ENCODE measurements around the gene EFHD1.
"Not testable (repeated sequence)": the region's sequence is repeated elsewhere in the genome, so short reads cannot be mapped to it uniquely, and the experiment has no call there.

The EFHD1 gene

DNA sequence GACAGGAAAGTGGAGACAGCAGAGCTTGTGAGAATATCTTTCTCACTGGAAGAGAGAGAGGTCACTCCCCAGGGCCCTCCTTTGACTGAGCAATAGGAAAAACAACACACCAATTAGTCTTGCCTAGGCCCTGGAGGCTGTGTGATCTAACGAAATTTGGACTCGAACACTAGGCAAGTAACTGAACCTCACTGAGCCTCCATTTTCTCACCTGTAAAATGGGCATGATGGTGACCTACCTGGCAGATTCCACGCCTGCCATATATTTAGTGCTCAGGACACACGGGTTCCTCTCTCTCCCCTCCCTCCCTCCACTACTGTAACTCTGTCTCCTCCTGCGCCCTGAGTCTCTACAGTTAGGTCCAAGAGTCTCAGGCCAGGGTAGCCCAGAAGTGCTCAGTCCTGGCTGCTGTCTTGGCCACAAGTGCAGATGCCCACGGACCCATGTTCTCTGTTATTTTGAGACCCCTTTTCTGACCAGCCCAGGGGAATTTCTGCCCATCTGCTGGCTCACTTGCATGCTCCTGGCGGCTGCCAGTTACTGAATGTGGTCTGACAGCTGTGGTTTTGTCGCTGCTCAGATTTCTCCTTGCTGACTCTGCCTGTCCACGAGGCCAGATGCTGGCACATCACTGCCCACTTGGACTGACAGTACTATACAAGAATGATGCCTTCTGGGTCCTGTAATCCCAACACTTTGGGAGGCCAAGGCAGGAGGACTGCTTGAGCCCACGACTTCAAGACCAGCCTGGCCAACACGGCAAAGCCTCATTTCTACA, 54.2 kb downstream of the EFHD1 start:
- Mint-ChIP-seq H3K4me1 (ENCODE audit: low read depth) (no peaks in the 10 kb centered on the region), H3K27me3 (no peaks in the 10 kb centered on the region), H3K9me3 (no peaks in the 10 kb centered on the region), H3K27ac (no peak overlapping the region), H3K36me3 (ENCODE audit: low read depth) (no peaks in the 10 kb centered on the region), H3K4me3 (no peak overlapping the region)

DNA sequence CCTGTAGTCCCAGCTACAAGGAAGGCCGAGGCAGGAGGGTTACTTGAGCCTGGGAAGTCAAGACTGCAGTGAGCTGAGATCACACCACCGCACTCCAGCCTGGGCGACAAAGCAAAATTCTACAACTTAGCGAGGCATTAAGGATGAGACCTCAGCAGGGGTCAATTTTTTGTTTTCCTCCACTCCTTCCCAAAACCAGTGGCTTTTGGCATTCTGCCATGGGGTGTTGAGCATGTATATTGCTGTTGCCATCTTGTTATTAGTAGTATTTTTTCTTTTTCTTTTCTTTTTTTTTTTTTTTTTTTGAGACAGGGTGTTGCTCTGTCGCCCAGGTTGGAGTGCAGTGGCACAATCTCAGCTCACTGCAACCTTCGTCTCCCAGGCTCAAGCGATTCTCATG, 54.8 kb downstream of the EFHD1 start:
- Mint-ChIP-seq H3K9me3 (no peaks in the 10 kb centered on the region), H3K27me3 (no peaks in the 10 kb centered on the region), H3K4me1 (ENCODE audit: low read depth) (no peaks in the 10 kb centered on the region), H3K36me3 (ENCODE audit: low read depth) (no peaks in the 10 kb centered on the region), H3K4me3 (no peak overlapping the region), H3K27ac (no peak overlapping the region)

DNA sequence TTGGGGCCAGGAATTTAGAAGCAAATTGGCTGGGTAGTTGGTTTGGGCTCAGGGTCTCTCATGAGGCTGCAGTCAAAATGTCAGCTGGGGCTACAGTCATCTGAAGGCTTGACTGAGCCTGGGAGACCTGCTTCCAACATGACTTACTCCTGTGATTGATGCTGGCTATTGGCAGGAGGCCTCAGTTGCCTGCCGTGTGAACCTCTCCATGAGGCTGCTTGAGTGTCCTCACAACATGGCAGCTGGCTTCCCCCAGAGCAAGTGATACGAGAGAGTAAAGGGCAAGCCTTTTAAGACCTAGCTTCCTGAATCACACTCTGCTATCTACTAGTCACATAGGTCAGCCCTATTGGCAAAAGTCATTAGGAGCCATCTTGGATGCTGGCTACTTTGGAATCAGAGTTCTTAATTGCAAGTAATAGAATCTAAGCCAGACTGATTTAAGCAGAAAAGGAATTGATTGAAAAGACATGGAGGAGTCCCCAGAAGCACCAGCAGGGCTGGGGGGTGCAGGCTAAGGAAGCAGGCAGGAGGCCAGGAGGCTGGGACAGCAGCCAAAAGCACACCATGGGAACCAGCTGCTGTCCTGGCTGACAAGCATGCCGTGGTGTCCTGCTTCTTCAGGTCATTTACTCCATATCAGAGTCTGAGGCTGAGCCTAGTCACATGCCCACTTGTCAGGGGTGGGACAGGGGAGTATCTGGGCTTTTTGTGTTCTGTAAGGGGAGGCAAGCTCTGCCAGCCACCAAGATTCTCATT, 55.9 kb downstream of the EFHD1 start:
- Mint-ChIP-seq H3K4me3 (no peak overlapping the region), H3K27ac (no peak overlapping the region), H3K27me3 (no peaks in the 10 kb centered on the region), H3K4me1 (ENCODE audit: low read depth) (no peaks in the 10 kb centered on the region), H3K9me3 (peaks cover 1% of the 10 kb centered on the region), H3K36me3 (ENCODE audit: low read depth) (no peaks in the 10 kb centered on the region)

DNA sequence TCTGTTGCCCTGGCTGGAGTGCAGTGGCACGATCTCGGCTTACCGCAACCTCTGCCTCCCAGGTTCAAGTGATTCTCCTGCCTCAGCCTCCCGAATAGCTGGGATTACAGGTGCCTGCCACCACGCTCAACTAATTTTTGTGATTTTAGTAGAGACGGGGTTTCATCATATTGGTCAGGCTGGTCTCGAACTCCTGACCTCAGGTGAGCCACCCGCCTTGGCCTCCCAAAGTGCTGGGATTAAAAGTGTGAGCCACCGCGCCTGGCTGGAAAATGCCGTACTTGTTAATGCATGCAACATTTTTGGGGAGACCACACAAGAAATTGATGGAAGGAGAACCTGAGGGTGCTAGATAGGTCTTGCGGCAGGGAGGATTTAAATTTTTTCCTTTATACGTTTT, 57.7 kb downstream of the EFHD1 start:
- not testable (repeated sequence) for H3K9me3 Mint-ChIP-seq; H3K27ac Mint-ChIP-seq; H3K36me3 Mint-ChIP-seq (ENCODE audit: low read depth); H3K4me1 Mint-ChIP-seq (ENCODE audit: low read depth); H3K4me3 Mint-ChIP-seq; H3K27me3 Mint-ChIP-seq

DNA sequence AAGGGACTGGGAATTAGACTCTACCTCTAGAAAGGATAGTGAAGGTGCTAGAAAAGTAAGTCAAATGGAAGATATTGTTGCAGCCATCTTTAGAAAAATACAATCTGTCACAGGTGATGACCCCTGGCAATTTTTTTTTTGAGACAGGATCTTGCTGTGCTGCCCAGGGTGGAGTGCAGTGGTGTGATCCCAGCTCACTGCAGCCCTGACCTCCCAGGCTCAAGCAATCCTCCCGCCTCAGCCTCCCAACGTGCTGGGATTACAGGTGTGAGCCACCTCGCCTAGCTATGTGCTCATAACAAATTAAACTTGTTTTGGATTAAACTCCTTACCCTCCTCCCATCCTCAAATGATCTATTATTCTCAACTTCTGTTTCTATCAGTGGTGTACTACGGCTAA, 59.9 kb downstream of the EFHD1 start:
- peaks cover 10% of the 10 kb centered on the region for H3K4me1 Mint-ChIP-seq (ENCODE audit: low read depth)
- no peak overlapping the region for H3K27ac Mint-ChIP-seq
- H3K36me3 Mint-ChIP-seq (ENCODE audit: low read depth) = no peaks in the 10 kb centered on the region
- no peaks in the 10 kb centered on the region for H3K27me3 Mint-ChIP-seq
- H3K4me3 Mint-ChIP-seq = no peak overlapping the region
- H3K9me3 Mint-ChIP-seq = peaks cover 8% of the 10 kb centered on the region

DNA sequence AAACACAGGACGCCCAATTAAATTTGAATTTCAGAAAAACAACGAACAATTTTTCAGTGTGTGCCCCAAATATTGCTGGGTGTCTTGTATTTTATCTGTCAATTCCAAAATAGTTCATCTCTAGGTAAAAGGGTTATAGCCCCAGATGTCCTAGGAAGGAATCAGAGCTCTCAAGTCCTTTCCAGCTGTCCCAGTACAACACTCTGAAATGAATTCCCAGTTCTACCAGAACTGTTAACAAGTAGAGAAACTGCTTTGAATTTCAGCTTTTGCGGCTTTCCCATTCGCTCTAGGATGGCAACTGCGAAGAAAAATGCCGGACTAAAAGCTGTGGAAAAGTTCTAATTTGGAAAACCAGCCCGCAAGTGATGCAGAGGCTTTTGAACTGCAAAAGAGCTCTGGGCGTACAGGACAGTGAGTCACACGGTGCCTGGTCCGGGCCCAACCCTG, 63.2 kb downstream of the EFHD1 start:
- peak overlapping the region; percentile 99 for H3K4me3 Mint-ChIP-seq
- peaks cover 35% of the 10 kb centered on the region for H3K4me1 Mint-ChIP-seq (ENCODE audit: low read depth)
- H3K27me3 Mint-ChIP-seq = no peaks in the 10 kb centered on the region
- H3K9me3 Mint-ChIP-seq = peaks cover 8% of the 10 kb centered on the region
- H3K36me3 Mint-ChIP-seq (ENCODE audit: low read depth) = peaks cover 22% of the 10 kb centered on the region
- H3K27ac Mint-ChIP-seq = peak overlapping the region; percentile 16

DNA sequence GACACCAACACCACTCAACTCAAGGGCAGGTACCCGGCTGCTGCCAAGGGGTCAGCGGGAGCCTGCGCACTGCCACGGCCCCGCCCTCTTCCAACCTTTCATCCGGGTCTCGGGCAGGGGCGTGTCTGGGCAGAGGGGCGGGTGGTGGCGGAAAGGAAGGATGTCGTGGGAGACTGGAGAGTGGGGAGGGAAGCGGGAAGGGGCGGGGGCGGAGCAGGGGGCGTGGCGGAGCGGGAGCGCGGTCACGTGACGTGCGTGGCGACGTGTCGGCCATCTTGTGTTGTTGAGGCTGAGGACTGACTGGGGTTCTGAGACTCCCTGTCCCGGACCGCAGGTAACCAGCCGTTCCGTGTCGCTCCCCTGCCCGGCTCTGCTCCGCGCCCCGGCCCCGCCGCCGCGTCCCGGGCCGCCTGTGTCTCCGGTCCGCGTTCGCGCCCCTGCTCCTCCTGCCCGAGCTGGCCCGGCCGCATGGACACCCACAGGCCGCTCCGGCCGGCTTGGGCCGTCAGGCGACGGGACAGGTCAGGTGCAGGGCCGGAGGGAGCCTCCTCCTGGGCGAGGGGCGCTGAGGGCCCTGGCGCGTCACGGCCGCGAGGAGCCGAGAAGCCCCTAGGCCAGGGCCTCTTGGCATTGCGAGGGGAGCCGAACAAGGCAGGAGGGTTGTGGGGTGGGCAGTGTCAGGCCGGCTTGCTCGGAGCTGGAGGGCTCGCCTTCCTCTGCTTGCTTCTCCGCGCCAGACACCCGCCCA, 63.8 kb downstream of the EFHD1 start, which contains the start of gene GIGYF2:
Gene GIGYF2 (plus strand): TSS at position 273 of the 748 bp plus-strand sequence. CDS start 37,867 bp downstream, outside the sequence.
- Mint-ChIP-seq H3K4me1 (ENCODE audit: low read depth) (peaks cover 39% of the 10 kb centered on the region), H3K27me3 (no peaks in the 10 kb centered on the region), H3K27ac (peak within 1 kb of the TSS; percentile 93), H3K36me3 (ENCODE audit: low read depth) (peaks cover 23% of the 10 kb centered on the region), H3K4me3 (peak within 1 kb of the TSS; percentile 99), H3K9me3 (peaks cover 8% of the 10 kb centered on the region)

DNA sequence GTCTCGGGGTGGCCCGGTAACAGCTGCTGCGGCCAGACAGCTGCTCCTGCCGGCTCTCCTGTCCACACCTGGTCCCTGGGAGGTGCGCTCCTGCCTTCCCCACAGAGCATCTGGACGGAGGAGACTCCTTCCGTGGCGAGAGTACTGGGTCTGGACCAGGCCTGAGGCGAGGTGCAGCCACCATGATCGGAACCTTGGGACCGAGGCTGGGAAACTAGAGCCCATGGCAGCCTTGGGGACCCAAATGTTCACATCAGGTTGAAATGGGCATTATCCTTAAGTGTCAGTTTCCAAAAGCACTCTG, 64.4 kb downstream of the EFHD1 start:
- no peaks in the 10 kb centered on the region for H3K27me3 Mint-ChIP-seq
- peaks cover 8% of the 10 kb centered on the region for H3K9me3 Mint-ChIP-seq
- peak overlapping the region; percentile 93 for H3K27ac Mint-ChIP-seq
- H3K36me3 Mint-ChIP-seq (ENCODE audit: low read depth) = peaks cover 26% of the 10 kb centered on the region
- peaks cover 42% of the 10 kb centered on the region for H3K4me1 Mint-ChIP-seq (ENCODE audit: low read depth)
- H3K4me3 Mint-ChIP-seq = peak overlapping the region; percentile 99

DNA sequence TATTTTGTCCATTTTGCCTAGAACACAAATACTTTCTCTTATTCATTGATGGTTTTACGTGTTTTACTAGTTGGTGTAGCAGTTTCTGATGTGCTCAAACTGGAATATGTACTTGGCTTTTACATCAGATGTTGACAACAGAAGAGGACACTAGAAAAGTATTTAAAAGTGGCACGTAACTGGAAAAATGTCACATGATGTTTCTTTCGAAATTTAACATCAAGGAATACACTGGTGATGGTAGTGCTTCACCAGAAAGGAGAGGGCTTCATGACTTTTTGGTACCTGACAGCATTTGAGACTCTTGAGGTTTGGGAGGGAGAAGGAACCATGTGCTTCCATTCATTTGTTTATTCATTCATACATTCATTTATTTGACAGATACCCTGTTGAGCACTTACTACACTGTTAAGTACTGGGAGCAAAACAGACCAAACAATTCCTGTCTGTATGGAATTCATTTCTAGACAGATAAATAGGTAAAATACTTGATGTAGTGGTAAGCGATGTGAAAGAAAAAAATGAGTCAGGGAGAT, 65.2 kb downstream of the EFHD1 start:
- peaks cover 29% of the 10 kb centered on the region for H3K36me3 Mint-ChIP-seq (ENCODE audit: low read depth)
- peak overlapping the region; percentile 99 for H3K4me3 Mint-ChIP-seq
- H3K27ac Mint-ChIP-seq = peak overlapping the region; percentile 37
- H3K9me3 Mint-ChIP-seq = peaks cover 8% of the 10 kb centered on the region
- peaks cover 45% of the 10 kb centered on the region for H3K4me1 Mint-ChIP-seq (ENCODE audit: low read depth)
- H3K27me3 Mint-ChIP-seq = no peaks in the 10 kb centered on the region

DNA sequence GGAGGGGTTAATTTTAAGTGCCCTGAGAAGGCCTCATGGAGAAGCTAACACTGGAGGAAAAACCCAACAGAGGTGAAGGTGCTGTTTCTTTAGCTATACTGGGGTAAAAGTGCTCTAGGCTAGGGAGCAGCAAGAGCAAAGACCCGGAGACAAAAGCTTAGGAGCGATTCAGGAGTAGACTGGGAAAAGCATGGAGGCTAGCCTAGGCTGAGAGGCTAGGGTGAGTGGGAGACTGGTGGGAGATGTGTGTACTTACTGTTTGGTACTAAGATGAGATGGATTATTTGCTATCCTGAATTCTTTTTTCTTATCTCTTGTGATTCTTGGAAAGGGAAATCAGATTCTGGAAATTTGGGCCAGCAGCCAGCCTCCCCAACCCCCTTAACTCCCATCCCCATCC, 65.7 kb downstream of the EFHD1 start:
- peaks cover 8% of the 10 kb centered on the region for H3K9me3 Mint-ChIP-seq
- no peaks in the 10 kb centered on the region for H3K27me3 Mint-ChIP-seq
- peaks cover 34% of the 10 kb centered on the region for H3K36me3 Mint-ChIP-seq (ENCODE audit: low read depth)
- H3K4me3 Mint-ChIP-seq = peak overlapping the region; percentile 99
- H3K27ac Mint-ChIP-seq = peak overlapping the region; percentile 37
- peaks cover 48% of the 10 kb centered on the region for H3K4me1 Mint-ChIP-seq (ENCODE audit: low read depth)

DNA sequence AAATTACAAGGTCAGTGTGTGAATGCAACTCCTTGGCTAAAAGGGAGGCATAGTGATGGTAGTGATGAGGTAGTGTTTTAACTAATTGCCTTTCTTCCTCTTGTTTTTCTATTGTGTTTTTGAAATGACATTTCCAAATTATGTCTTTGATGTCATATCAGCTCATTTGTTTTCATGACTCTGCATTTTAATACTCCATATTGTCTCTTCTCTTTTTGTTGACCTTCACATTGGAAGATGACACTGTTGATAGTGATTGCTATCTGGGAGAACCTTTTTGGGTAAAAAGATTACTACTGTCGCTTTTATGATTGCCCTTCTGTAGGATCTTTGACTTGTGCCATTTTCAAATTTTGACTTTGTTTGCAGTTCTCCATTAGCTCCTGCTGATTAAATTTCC, 66.8 kb downstream of the EFHD1 start:
- H3K4me1 Mint-ChIP-seq (ENCODE audit: low read depth) = peaks cover 48% of the 10 kb centered on the region

DNA sequence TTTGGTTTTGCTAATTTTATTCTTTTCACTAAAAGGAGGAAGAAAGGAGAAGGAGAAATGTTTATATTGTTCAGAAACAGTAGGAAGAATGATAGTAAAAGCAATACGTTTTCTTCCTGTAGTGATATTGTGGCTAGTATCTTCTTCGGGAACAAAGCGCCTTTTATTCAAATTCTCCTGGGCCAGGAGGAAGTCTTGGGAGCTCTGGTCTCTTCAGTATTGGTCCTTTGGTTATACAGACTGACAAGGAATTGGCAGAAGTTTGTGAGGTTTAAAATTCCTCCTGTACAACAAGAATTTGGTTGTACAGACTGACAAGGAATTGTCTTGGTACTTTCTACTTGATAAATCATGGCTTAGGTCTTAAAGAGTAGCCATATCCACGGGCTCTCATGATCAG, 73.7 kb downstream of the EFHD1 start:
- H3K4me1 Mint-ChIP-seq (ENCODE audit: low read depth) = peaks cover 13% of the 10 kb centered on the region
- H3K27ac Mint-ChIP-seq = no peak overlapping the region
- H3K9me3 Mint-ChIP-seq = no peaks in the 10 kb centered on the region
- no peaks in the 10 kb centered on the region for H3K27me3 Mint-ChIP-seq
- peaks cover 44% of the 10 kb centered on the region for H3K36me3 Mint-ChIP-seq (ENCODE audit: low read depth)
- H3K4me3 Mint-ChIP-seq = no peak overlapping the region

More for the DNA sequence above, 66.8 kb downstream of the EFHD1 start:
- H3K27me3 Mint-ChIP-seq = no peaks in the 10 kb centered on the region
- no peak overlapping the region for H3K27ac Mint-ChIP-seq
- peaks cover 41% of the 10 kb centered on the region for H3K36me3 Mint-ChIP-seq (ENCODE audit: low read depth)
- peak overlapping the region; percentile 99 for H3K4me3 Mint-ChIP-seq
- H3K9me3 Mint-ChIP-seq = peaks cover 3% of the 10 kb centered on the region

DNA sequence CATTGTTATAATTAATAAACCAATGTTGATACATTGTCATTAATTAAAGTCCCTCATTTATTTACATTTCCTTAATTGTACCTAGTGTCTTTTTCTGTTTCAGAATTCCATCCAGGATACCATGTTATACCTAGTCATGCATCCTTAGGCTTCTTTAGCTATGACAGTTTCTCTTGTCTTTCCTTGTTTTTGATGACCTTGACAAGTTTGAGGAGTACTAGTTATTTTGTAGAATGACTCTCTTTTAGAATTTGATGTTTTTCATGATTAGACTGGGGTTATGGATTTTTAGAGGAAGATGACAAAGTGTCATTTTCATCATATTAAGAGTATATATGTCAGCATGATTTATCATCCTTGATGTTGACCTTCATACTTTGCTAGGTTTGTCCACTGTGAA, 80.1 kb downstream of the EFHD1 start:
- peak overlapping the region; percentile 12 for H3K27ac Mint-ChIP-seq
- H3K9me3 Mint-ChIP-seq = peaks cover 4% of the 10 kb centered on the region
- H3K4me1 Mint-ChIP-seq (ENCODE audit: low read depth) = peaks cover 36% of the 10 kb centered on the region
- H3K36me3 Mint-ChIP-seq (ENCODE audit: low read depth) = peaks cover 59% of the 10 kb centered on the region
- H3K4me3 Mint-ChIP-seq = no peak overlapping the region
- H3K27me3 Mint-ChIP-seq = no peaks in the 10 kb centered on the region

DNA sequence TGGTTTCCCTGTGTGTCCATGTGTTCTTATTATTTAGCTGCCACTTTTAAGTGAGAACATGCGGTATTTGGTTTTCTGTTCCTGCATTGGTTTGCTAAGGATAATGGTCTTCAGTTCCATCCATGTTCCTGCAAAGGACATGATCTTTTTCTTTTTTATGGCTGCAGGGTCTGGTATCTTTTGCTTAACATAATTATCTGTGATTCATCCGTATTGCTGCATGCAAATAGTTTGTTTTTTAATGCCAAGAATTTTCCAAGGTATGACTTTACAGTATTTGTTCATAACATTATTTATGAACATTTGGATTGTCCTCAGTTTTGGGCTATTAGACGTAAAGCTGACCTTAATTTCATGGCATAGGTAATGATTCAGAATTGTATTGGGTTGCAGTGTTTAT, 81.6 kb downstream of the EFHD1 start:
- Mint-ChIP-seq H3K9me3 (peaks cover 9% of the 10 kb centered on the region), H3K27me3 (no peaks in the 10 kb centered on the region), H3K36me3 (ENCODE audit: low read depth) (peaks cover 74% of the 10 kb centered on the region), H3K4me3 (no peak overlapping the region), H3K4me1 (ENCODE audit: low read depth) (peaks cover 43% of the 10 kb centered on the region), H3K27ac (no peak overlapping the region)

DNA sequence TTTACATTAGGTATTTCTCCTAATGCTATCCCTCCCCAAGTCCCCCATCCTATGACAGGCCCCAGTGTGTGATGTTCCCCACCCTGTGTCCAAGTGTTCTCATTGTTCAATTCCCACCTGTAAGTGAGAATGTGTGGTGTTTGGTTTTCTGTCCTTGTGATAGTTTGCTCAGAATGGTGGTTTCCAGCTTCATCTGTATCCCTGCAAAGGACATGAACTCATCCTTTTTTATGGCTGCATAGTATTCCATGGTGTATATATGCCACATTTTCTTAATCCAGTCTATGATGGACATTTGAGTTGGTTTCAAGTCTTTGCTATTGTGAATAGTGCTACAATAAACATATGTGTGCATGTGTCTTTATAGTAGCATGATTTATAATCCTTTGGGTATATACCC, 86.7 kb downstream of the EFHD1 start:
- Mint-ChIP-seq H3K4me1 (ENCODE audit: low read depth) (peaks cover 47% of the 10 kb centered on the region), H3K36me3 (ENCODE audit: low read depth) (peaks cover 75% of the 10 kb centered on the region)
- H3K9me3 Mint-ChIP-seq, H3K27me3 Mint-ChIP-seq, H3K4me3 Mint-ChIP-seq, H3K27ac Mint-ChIP-seq: not testable (repeated sequence)

All from stimulated activated naive CD8-positive, alpha-beta T cell treated with anti-CD3 and anti-CD28 coated beads, Interleukin-15, Interleukin-2, amounts not matched to agents 100 ng/mL and 50 ng/mL, for 24 hours (primary cell).